GM21529 (cell line): Measurements from ENCODE around the gene ACSF3.
"Not testable (repeated sequence)": the region's sequence is repeated elsewhere in the genome, so short reads cannot be mapped to it uniquely, and the experiment has no call there.

ENCODE experiments used
- ATAC-seq: cut with Tn5 transposase; IDR thresholded peaks from one replicate; pipeline ENCODE4 v1.9.1; 2021; ENCODE audit not compliant: unreplicated experiment

The ACSF3 gene

DNA sequence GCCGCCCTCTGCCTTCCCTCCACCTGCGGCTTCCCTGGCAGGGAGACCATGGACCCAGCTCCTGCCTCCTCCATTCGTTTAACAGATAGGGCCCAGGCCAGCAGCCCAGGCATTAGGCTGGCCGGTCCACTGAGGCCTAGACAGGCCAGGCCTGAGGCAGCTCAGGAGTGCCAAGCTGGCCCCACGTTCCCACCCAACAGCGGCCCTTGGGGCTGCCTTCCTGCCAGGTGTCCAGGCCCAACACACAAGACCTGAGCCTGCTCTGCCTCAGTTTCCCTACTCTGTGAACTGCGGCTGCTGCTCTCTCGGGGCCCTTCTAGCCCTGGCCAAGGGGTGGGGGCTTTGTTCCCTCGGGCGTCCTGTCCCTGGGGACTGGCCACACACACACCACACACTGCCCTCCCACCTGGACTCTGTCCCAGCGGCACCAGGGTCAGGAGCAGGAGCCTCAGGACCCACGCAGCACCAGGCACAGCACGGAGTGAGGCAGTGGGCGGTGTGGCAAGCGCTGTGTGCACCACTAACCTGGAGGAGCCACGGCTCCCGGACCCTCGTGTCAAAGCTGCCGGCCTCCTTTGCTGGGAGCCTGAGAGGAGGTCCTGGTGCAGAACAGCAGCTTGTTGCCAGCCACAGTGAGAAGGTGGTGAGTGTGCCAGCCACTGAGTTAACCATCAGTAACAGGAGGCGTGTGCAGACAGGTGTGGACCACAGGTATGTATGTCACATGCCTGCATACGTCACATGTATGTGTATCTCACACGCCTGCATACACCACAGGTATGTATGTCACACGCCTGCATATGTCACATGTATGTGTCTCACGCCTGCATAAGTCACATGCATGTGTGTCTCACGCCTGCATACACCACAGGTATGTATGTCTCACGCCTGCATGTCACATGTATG, 63.3 kb downstream of the ACSF3 start:
- ATAC-seq, result no peak

- ATAC-seq, result no peak
These were observed 64.1 kb downstream of the ACSF3 start for GRCh38 chr16:89157778-89158177.

- ATAC-seq, result no peak
These were observed 65.6 kb downstream of the ACSF3 start for GRCh38 chr16:89159066-89159849.

- ATAC-seq, result no peak
These were observed 66.2 kb downstream of the ACSF3 start for GRCh38 chr16:89159850-89160354.

DNA sequence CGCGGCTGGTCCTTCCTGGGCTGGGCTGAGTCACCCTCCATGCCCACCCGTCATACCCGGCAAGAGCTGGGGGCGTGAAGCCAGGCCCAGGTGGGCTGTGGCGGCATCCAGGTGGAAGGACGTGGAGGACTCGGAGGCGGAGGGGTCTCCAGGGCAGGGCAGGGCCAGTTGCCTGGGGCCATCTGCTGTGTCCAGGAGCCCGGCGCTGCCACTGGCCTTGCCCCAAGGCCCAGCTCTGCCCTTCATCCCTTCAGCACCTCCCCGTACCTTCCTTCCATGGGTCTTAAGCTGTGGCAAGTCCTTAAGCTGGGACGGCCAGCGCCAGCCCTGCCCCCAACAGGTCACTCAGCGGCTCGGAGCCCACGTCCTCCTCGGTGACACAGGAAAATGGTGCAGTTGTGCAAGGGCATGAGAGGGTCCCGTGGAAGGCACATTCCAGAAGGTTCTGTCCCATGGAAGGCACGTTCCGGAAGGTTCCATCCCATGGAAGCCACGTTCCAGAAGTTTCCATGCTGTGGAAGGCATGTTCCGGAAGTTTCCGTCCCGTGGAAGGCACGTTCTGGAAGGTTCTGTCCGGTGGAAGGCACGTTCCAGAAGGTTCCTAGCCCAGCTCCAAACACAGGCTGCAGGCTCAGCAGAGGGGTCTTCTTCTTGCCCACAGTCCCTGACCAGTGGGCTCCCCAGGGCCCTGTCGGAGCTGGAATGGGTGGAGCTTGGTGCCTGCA, 67.5 kb downstream of the ACSF3 start:
- no peak for ATAC-seq

DNA sequence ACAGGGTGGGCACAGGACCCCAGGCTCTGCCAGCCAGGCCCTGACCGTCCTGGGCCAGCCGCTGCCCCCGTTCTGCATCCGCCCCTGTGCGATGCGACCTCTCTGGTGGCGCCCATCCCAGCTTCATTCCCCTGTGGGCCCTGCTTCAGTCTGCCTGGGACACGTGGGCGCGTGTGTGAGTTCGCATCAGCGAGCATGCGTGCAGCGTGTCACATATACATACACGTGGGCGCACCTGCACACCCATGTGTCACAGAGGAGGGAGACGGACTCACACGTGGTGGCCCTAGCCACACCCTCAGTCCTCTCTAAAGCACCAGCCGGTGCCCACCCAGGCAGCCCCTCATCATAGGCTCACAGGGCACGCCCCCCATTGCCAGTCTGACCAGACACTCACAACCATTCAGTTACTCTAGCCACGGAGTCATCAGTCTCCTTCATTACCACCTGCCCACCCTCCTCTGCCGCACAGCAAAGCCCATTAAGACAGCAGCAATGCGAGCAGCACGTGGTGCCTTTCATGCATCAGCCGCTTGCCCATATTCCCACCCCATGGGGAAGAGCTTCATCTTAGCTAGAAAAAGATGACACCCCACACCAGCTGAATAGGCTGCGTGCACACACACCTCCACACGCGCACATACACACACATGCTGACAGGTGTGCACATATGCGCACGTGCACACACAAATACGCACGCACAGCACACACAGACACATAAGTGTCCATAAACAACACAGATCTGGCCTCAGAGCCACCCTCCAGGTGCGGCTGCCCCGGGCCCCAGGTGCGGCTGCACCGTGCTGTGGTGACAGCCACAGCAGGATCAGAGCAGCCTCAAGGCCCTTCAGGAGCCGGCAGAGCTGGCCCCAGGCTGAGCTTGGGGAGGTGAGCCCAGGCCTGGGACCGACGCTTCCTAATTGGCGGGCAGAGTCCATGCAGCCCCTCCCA, 68.4 kb downstream of the ACSF3 start:
- ATAC-seq, result no peak

DNA sequence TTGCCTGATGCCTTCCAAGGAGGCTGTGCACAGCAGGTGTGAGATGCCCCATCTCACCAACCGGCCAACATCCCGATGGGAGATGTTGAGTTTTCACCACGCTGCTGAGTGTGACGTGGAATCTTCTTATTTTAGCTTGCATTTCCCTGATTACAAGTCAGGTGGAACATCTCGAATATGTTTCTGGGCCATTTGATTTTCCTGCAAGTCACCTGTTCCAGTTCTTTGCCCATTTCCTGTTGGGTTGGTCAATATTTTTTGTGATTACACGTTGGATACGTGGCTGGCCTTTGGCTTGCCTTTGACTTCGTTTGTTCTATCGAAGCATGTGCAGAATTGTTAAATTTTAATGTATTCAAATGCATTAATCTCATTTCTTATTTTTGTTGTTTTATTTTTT, 69.6 kb downstream of the ACSF3 start:
- no peak for ATAC-seq

GRCh38 chr16:89164436-89164835, 70.8 kb downstream of the ACSF3 start:
- ATAC-seq, result no peak

DNA sequence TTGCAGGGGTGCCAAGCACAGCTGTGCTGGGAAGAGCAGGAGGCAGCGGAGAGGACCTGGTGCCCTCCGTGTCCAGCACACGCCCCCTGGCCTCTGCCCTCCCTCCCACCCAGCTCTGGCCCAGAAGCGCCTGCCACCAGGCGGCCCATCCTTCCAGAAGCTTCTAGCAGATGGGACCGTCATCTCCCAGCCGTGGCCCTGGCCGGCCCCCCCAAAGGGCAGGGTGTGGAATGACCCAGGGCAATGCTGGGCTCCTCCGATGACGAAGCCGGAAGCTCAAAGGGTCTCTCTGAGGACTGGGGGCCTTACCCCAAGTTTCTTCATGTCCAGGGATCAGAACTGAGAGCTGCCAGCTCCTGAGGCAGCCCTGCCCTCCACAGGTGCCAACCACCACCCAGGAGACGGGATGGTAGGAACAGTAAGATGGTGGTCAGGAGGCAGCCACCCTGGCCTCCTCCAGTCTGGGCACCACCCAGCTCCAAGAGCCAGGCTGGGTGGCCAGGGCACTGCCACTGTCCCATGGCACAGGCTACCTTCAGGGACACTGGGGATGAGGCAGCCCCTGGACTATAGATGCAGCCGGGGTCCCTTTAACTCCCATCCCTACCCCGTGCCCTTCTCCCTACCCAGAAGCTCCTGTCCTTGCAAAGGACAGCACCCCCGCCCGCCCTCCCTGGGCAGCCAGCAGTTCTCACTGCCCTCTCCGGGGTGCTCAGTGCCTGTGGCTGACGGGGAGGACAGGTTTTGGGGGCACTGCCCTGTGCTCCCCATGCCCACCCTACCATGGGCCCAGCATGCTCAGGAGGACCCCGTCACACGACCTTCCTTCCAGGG, 71.4 kb downstream of the ACSF3 start:
- ATAC-seq, result no peak

- not testable (repeated sequence) for ATAC-seq
These were observed 72.0 kb downstream of the ACSF3 start for GRCh38 chr16:89165681-89165979.

DNA sequence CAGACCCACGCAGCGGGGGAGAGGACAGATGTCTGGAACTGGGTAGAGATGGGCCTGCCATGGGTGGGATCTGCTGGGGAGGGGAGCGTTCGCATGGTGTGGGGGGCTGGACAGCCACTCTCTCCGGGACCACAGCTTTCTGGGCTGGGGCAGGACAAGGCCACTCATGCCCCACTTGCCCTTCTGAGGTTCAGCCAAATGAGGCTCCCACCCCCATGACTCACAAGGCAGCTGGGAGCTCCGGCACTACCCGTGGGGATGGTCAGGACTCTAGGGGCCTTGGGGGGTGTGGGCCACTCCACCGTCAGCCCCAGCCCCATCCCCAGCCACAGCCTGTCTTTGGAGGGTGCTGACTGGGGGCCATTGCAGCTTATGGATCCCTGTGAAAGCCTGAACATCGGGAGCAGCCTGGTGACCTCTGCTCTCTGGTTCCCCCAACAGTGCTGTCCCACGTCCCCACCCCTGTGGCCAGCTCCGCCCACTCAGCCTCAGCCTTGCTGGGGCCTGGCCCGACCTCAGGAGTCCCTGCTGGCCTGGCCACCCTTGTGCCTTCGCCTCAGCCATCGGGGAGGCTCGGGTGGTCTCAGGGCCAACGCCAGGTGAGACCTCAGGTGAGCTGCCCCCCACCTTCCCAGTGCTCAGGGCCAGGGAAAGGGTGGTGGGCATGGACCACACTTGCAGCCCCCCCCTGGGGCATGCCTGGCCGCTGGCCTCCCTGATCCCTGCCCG, 73.2 kb downstream of the ACSF3 start:
- ATAC-seq, result no peak

DNA sequence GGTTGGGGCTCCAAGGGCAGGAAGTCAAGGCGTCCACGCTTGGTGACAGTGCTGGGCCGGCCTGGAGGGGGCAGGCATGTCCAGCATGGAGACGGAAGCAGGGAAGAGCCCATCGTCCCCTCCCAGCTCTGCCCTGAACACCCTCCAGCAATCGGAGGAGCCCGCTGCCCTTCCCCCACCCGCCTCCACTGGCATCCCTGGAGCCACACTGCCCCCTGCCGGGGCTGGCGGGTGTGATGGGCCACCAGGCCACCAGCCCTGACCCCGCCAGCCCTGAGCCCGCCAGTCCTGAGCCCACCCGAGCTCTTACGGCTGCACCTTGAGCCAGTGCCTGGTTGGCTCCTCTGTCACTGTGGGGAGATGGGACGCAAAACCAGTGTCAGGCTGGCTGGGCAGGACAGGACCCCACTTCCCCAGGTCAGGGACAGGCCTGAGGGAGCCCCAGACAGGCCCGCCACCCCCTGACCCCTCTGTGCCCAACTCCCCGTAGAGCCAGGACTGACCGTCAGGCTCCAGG, 73.8 kb downstream of the ACSF3 start:
- no peak for ATAC-seq

DNA sequence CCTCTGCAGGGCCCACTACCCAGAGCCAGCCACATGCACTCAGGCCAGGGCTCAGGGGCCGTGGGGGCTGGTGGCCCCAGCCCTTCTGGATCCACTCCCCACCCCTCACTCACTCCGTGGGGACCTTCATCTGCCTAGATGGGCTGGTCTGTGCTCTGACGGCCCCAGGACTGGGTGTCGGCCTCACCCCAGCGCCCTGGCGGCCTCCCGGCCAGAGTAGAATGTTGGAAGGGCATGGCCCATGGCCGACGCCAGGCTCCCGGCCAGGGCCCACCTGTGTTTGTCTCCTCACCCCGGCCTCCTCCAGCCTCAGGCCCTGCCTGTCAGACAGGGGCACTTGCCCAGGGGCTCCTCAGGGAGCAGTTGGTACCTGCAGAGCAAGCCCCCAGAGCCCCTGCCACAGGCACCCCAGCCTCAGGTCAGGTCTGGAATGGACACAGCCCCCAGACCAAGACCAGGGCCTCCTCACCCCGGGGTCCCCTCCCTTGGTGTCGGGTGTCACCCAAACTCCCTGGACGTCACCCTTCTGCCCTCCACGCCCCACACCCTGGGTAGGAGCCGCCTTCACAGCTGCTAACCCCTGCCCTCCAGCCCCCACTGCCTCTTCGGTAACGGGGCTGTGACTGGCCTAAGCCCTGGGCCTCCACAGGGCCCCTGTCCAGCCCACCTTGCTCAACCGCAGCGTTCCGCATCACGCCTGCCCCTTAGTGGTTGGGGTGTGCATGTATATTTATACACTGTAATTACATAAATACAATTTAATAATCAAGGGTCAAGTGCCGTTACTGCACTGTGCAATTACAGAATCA, 74.9 kb downstream of the ACSF3 start:
- no peak for ATAC-seq

GRCh38 chr16:89169778-89170177, 76.1 kb downstream of the ACSF3 start:
- no peak for ATAC-seq

GRCh38 chr16:89170346-89171215, 76.9 kb downstream of the ACSF3 start:
- ATAC-seq, result no peak

GRCh38 chr16:89171216-89172170, 77.8 kb downstream of the ACSF3 start, which contains the start of gene CDH15:
TSS of gene CDH15 (plus strand) at chr16:89171748. CDS start at chr16:89171832, 84 bp downstream.
- peak; percentile 78 for ATAC-seq
